Mesenchymal stem cell (in vitro differentiated cells and primary cell): Measurements from ENCODE around the gene RRBP1.

ENCODE experiments used
- DNase-seq: peaks from one replicate; pipeline ENCODE4 v3.0.0-alpha.2; 2013
- H2AFZ ChIP-seq: one replicate; pipeline ENCODE4 v1.6.1; 2013; ENCODE audit warnings: low read depth, mild to moderate bottlenecking, control low read depth, inconsistent platforms, low read length, moderate library complexity
- H2AK5ac ChIP-seq: 2 replicates; pipeline ENCODE4 v1.6.1; 2013; ENCODE audit warnings: low read length, moderate library complexity, mild to moderate bottlenecking, inconsistent platforms; ENCODE audit not compliant: severe bottlenecking
- H2BK120ac ChIP-seq: one replicate; pipeline ENCODE4 v1.6.1; 2013; ENCODE audit warnings: low read depth, mild to moderate bottlenecking, inconsistent platforms, low read length, moderate library complexity
- H2BK12ac ChIP-seq, 2 experiments: one replicate each; pipeline ENCODE4 v1.6.1; 2013; ENCODE audit warnings: inconsistent platforms in 2 of 2, low read length in 2 of 2, mild to moderate bottlenecking in 2 of 2, moderate library complexity in 2 of 2, control low read depth in 1 of 2
- H2BK15ac ChIP-seq: one replicate; pipeline ENCODE4 v1.6.1; 2013; ENCODE audit warnings: mild to moderate bottlenecking, low read depth, inconsistent platforms; ENCODE audit not compliant: poor library complexity, severe bottlenecking
- H2BK5ac ChIP-seq: 2 replicates; pipeline ENCODE4 v1.6.1; 2013; ENCODE audit warnings: low read depth, mild to moderate bottlenecking, low read length, control low read depth, inconsistent platforms; ENCODE audit not compliant: poor library complexity, severe bottlenecking
- H3K14ac ChIP-seq, 2 experiments: one replicate each; pipeline ENCODE4 v1.6.1; 2013; ENCODE audit warnings: inconsistent platforms in 2 of 2, low read length in 2 of 2, control low read depth in 1 of 2, mild to moderate bottlenecking in 1 of 2, moderate library complexity in 1 of 2
- H3K18ac ChIP-seq, 2 experiments: one replicate each; pipeline ENCODE4 v1.6.1; 2013; ENCODE audit warnings: inconsistent platforms in 2 of 2, low read length in 2 of 2, control low read depth in 1 of 2, low read depth in 1 of 2, mild to moderate bottlenecking in 1 of 2
- H3K23ac ChIP-seq, 2 experiments: one replicate each; pipeline ENCODE4 v1.6.1; 2013; ENCODE audit warnings: inconsistent platforms in 2 of 2, low read length in 2 of 2, mild to moderate bottlenecking in 2 of 2, moderate library complexity in 2 of 2, control low read depth in 1 of 2
- H3K27ac ChIP-seq: 2 replicates; pipeline ENCODE4 v1.5.1; 2013; ENCODE audit warnings: mild to moderate bottlenecking, moderate library complexity, low read length, control low read depth, inconsistent platforms; ENCODE audit not compliant: poor library complexity, severe bottlenecking
- H3K27me3 ChIP-seq, 2 experiments: 2 replicates each; pipeline versions ENCODE4 v1.6.1 to v1.7.0; 2013; ENCODE audit warnings: low read length in 2 of 2, mild to moderate bottlenecking in 2 of 2, moderate library complexity in 2 of 2, control low read depth in 1 of 2, inconsistent platforms in 1 of 2; ENCODE audit not compliant: control insufficient read depth in 1 of 2, insufficient read depth in 1 of 2
- H3K36me3 ChIP-seq, 2 experiments: 2 replicates each; pipeline versions ENCODE4 v1.6.1 to v1.7.0; 2013; ENCODE audit warnings: low read length in 2 of 2, control low read depth in 1 of 2, inconsistent platforms in 1 of 2, low read depth in 1 of 2, mild to moderate bottlenecking in 1 of 2; ENCODE audit not compliant: insufficient read depth in 2 of 2, control insufficient read depth in 1 of 2
- H3K4ac ChIP-seq, 2 experiments: one replicate each; pipeline ENCODE4 v1.6.1; 2013; ENCODE audit warnings: inconsistent platforms in 2 of 2, low read length in 2 of 2, mild to moderate bottlenecking in 2 of 2, moderate library complexity in 2 of 2, control low read depth in 1 of 2, low read depth in 1 of 2
- H3K4me1 ChIP-seq: 2 replicates; pipeline ENCODE4 v1.6.1; 2013; ENCODE audit warnings: low read depth, low read length, control low read depth; ENCODE audit not compliant: control insufficient read depth, insufficient read depth
- H3K4me2 ChIP-seq: 2 replicates; pipeline ENCODE4 v1.6.1; 2013; ENCODE audit warnings: low read length, mild to moderate bottlenecking, inconsistent platforms; ENCODE audit not compliant: poor library complexity, severe bottlenecking
- H3K4me3 ChIP-seq, 2 experiments: 2 replicates each; pipeline versions ENCODE4 v1.5.1 to v1.7.0; 2013; ENCODE audit warnings: low read length in 2 of 2, mild to moderate bottlenecking in 2 of 2, control low read depth in 1 of 2, low read depth in 1 of 2; ENCODE audit not compliant: insufficient read depth in 1 of 2
- H3K79me1 ChIP-seq: replicated peaks from 2 replicates; pipeline ENCODE4 v1.6.1; 2013; ENCODE audit warnings: mild to moderate bottlenecking, control low read depth, low read length, inconsistent platforms; ENCODE audit not compliant: poor library complexity, severe bottlenecking
- H3K9ac ChIP-seq: 2 replicates; pipeline ENCODE4 v1.7.0; 2013; ENCODE audit warnings: mild to moderate bottlenecking, low read length, moderate library complexity
- H3K9me3 ChIP-seq: 2 replicates; pipeline ENCODE4 v1.7.0; 2013; ENCODE audit warnings: mild to moderate bottlenecking, low read length; ENCODE audit not compliant: control insufficient read depth
- H4K8ac ChIP-seq: one replicate; pipeline ENCODE4 v1.6.1; 2013; ENCODE audit warnings: inconsistent platforms, mild to moderate bottlenecking, low read length, moderate library complexity
- H4K91ac ChIP-seq: one replicate; pipeline ENCODE4 v1.6.1; 2013; ENCODE audit warnings: mild to moderate bottlenecking, low read length, inconsistent platforms
- WGBS: methylation state at CpG from one replicate; pipeline ENCODE4 v1.1.7; 2013; ENCODE audit warnings: mixed read lengths; 5-methylcytosine and 5-hydroxymethylcytosine counted together

Gene RRBP1

DNA sequence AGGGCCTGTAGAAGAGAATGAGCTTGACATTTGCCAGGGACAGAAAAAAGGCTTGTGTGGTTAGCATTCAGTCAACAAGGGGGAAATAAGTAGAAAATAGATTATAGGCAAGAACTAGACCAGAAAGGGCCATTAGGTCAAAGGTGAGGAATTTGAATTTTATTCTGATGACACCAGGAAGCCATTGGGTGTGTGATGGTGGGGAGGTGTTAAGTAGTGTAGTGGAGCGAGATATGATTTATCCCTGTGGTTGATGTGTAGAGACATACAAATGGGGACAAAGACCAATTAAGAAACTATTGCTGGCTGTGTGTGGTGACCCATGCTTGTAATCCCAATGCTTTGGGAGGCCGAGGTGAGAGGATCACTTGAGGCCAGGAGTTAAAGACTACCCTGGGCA, 101.1 kb downstream of the RRBP1 start:
- DNase-seq, result peak; percentile 53
- no peak overlapping the region for H3K4me2 ChIP-seq
- H3K9me3 ChIP-seq, result no peaks in the 10 kb centered on the region
- H3K4ac ChIP-seq, result no peak overlapping the region
- no peak overlapping the region for H4K91ac ChIP-seq
- no peak overlapping the region for H2BK120ac ChIP-seq
- H3K18ac ChIP-seq, result no peak overlapping the region
- no peak overlapping the region for H2AK5ac ChIP-seq
- no peak overlapping the region for H2BK15ac ChIP-seq
- H2BK5ac ChIP-seq, result no peak overlapping the region
- no peaks in the 10 kb centered on the region for H3K79me1 ChIP-seq
- H2AFZ ChIP-seq, result no peak overlapping the region
- peaks cover 0 to 13% of the 10 kb centered on the region in 2 experiments for H3K36me3 ChIP-seq
- no peaks in the 10 kb centered on the region for H3K4me1 ChIP-seq
- H3K23ac ChIP-seq, result no peak overlapping the region
- H3K4me3 ChIP-seq, result no peak overlapping the region
- WGBS, result 86% methylated on average over 2 of the region's 2 CpGs
- H3K14ac ChIP-seq, result no peak overlapping the region
- no peak overlapping the region for H3K27ac ChIP-seq
- H3K27me3 ChIP-seq, result no peaks in the 10 kb centered on the region
- H3K9ac ChIP-seq, result no peak overlapping the region
- no peak overlapping the region for H4K8ac ChIP-seq
- H2BK12ac ChIP-seq, result no peak overlapping the region

DNA sequence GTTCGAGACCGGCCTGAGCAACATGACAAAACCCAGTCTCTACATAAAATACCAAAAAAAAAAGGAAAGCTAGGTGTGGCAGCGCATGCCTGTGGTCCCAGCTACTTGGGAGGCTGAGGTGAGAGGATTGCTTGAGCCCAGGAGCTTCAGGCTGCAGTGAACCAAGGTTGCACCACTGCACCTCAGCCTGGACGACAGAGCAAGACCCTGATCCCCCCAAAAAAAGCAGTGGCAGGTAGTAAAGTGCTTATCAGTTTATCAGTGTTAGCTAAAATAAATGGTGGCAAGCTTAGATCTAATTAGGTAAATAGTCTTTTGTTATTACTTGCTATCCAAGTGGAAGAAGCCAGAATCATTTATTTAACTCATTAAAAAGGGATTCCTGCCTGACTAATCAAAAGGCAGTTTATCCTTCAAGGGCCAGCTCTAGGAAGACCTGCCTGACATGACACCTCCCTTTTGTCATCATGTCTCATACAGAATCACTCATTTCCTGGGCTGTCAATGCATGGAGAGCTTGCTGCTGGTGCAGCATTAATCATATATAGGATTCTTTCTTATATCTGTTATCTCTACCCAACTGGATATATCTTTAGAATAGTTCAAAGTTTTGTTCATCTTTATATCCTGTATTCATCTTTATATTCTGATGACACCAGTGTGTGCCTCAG, 102.5 kb downstream of the RRBP1 start:
- H3K9me3 ChIP-seq, result no peaks in the 10 kb centered on the region
- no peak overlapping the region for H2BK15ac ChIP-seq
- no peak for DNase-seq
- no peak overlapping the region for H3K4me3 ChIP-seq
- H3K4me2 ChIP-seq, result no peak overlapping the region
- no peak overlapping the region for H2BK12ac ChIP-seq
- no peak overlapping the region for H2BK120ac ChIP-seq
- no peak overlapping the region for H2AFZ ChIP-seq
- no peak overlapping the region for H3K4ac ChIP-seq
- H3K27me3 ChIP-seq, result no peaks in the 10 kb centered on the region
- H3K27ac ChIP-seq, result no peak overlapping the region
- no peak overlapping the region for H2AK5ac ChIP-seq
- 87% methylated on average over 2 of the region's 4 CpGs for WGBS
- no peak overlapping the region for H3K14ac ChIP-seq
- H3K9ac ChIP-seq, result no peak overlapping the region
- no peak overlapping the region for H3K23ac ChIP-seq
- no peaks in the 10 kb centered on the region for H3K79me1 ChIP-seq
- no peak overlapping the region for H4K8ac ChIP-seq
- no peak overlapping the region for H4K91ac ChIP-seq
- no peak overlapping the region for H2BK5ac ChIP-seq
- H3K4me1 ChIP-seq, result no peaks in the 10 kb centered on the region
- H3K36me3 ChIP-seq, result peaks cover 0 to 15% of the 10 kb centered on the region in 2 experiments
- no peak overlapping the region for H3K18ac ChIP-seq

DNA sequence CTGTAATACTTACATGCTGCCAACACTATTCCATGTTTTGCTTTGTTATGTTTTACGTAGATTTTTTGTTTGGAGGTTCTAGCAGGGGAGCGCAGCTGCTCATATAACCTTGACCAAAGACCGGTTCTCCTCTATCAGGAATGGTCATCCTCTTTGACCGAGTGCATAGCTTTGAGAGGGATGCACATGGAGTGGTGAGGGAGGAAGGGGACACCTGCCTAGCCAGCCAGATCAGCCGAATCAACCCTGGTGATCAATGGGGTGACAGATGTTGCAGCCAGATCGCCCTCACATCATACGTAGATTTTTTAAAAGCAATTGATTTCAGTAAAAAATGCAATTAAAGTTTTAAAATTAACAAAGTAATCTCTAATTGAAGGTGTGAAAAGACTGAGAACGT, 105.8 kb downstream of the RRBP1 start:
- Histone ChIP-seq H3K23ac (no peak overlapping the region), H3K79me1 (no peaks in the 10 kb centered on the region), H2BK15ac (no peak overlapping the region), H3K4me1 (no peaks in the 10 kb centered on the region), H3K4me2 (no peak overlapping the region), H3K9ac (no peak overlapping the region), H3K4ac (no peak overlapping the region), H3K18ac (no peak overlapping the region), H3K36me3 (peaks cover 0 to 19% of the 10 kb centered on the region in 2 experiments), H3K4me3 (no peak overlapping the region), H3K14ac (no peak overlapping the region), H4K91ac (no peak overlapping the region), H2AFZ (no peak overlapping the region), H2BK12ac (no peak overlapping the region), H3K27me3 (no peaks in the 10 kb centered on the region), H3K9me3 (no peaks in the 10 kb centered on the region), H3K27ac (no peak overlapping the region), H2BK5ac (no peak overlapping the region), H4K8ac (no peak overlapping the region), H2AK5ac (no peak overlapping the region), H2BK120ac (no peak overlapping the region)
- WGBS, result 91% methylated on average over 5 of the region's 8 CpGs
- no peak for DNase-seq

DNA sequence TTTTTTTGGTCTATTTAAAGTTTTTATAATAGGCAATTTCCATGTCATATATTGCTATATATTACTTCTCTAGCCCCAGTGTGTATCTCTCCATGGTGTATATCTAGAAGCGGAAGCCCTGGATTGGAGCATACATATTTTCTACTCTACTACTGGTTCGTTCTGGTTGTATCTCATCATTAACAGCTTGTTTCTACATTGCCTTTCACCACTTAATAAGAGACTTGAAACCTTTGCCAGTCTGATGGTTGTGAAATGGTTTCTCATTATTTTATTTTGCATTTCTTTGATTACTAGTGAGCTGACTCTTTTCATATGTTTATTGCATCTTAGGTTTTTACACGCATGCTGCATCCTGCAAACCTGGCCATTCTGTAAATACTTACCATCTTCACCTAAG, 108.6 kb downstream of the RRBP1 start:
- H3K4me2 ChIP-seq, result no peak overlapping the region
- peak overlapping the region in 1 of 2 experiments; percentile 58 for H3K14ac ChIP-seq
- H3K4me3 ChIP-seq, result no peak overlapping the region
- no peaks in the 10 kb centered on the region for H3K9me3 ChIP-seq
- no peak overlapping the region for H3K18ac ChIP-seq
- H2AK5ac ChIP-seq, result no peak overlapping the region
- H3K9ac ChIP-seq, result peak overlapping the region; percentile 96
- H3K79me1 ChIP-seq, result no peaks in the 10 kb centered on the region
- no peak overlapping the region for H2BK5ac ChIP-seq
- no peak overlapping the region for H2BK12ac ChIP-seq
- peaks cover 1% of the 10 kb centered on the region for H3K4me1 ChIP-seq
- no peak for DNase-seq
- H3K36me3 ChIP-seq, result peaks cover 0 to 16% of the 10 kb centered on the region in 2 experiments
- no peak overlapping the region for H3K4ac ChIP-seq
- H2BK15ac ChIP-seq, result no peak overlapping the region
- no peaks in the 10 kb centered on the region for H3K27me3 ChIP-seq
- no peak overlapping the region for H3K23ac ChIP-seq
- no peak overlapping the region for H4K91ac ChIP-seq
- H3K27ac ChIP-seq, result no peak overlapping the region
- no peak overlapping the region for H4K8ac ChIP-seq
- no peak overlapping the region for H2AFZ ChIP-seq
- WGBS, result 93% methylated on average over 2 of the region's 3 CpGs
- no peak overlapping the region for H2BK120ac ChIP-seq
